ENCODE measurements around the gene NF2. TPM values are rescaled to one million over a fixed set of nuclear protein-coding genes. Genes with fewer than 3 reads are reported as not detected.

Gene NF2
- 10 to 100 TPM; 17.7 to 52.9 (median 33.8) TPM for total RNA-seq

GRCh38 chr22:29603358-29604075 lies at the start of gene NF2:
Gene NF2 (plus strand): TSS chr22:29603633. CDS start chr22:29603999, 366 bp downstream.
- DNase-seq, result peak; percentile 99
- Histone ChIP-seq H3K9me3 (no peaks in the 10 kb centered on the region), H3K27ac (peak within 1 kb of the TSS; percentile 88 to 91), H3K4me1 (no peaks in the 10 kb centered on the region), H3K36me3 (no peaks in the 10 kb centered on the region), H3K4me3 (peak within 1 kb of the TSS; percentile 59 to 90), H3K27me3 (no peaks in the 10 kb centered on the region)
- intact Hi-C loops (cut with DNase I; ENCODE audit: low total_unique reads), result no loop called here
- TF ChIP-seq, protein P1, sequence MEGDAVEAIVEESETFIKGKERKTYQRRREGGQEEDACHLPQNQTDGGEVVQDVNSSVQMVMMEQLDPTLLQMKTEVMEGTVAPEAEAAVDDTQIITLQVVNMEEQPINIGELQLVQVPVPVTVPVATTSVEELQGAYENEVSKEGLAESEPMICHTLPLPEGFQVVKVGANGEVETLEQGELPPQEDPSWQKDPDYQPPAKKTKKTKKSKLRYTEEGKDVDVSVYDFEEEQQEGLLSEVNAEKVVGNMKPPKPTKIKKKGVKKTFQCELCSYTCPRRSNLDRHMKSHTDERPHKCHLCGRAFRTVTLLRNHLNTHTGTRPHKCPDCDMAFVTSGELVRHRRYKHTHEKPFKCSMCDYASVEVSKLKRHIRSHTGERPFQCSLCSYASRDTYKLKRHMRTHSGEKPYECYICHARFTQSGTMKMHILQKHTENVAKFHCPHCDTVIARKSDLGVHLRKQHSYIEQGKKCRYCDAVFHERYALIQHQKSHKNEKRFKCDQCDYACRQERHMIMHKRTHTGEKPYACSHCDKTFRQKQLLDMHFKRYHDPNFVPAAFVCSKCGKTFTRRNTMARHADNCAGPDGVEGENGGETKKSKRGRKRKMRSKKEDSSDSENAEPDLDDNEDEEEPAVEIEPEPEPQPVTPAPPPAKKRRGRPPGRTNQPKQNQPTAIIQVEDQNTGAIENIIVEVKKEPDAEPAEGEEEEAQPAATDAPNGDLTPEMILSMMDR (IDR thresholded peaks at IDR 0.05), result no peak
- TF ChIP-seq POLR2A (IDR thresholded peaks at IDR 0.05), result peak; percentile 65 to 79

- no peak for DNase-seq
- intact Hi-C loops (cut with DNase I; ENCODE audit: low total_unique reads), result no loop called here
- H3K36me3 ChIP-seq, result no peaks in the 10 kb centered on the region
- peak overlapping the region in 1 of 2 donors; percentile 79 for H3K27ac ChIP-seq
- H3K27me3 ChIP-seq, result no peaks in the 10 kb centered on the region
- H3K4me3 ChIP-seq, result no peak overlapping the region
- no peaks in the 10 kb centered on the region for H3K9me3 ChIP-seq
- TF ChIP-seq, protein P1 (IDR thresholded peaks at IDR 0.05), result no peak
- no peak for TF ChIP-seq POLR2A (IDR thresholded peaks at IDR 0.05)
- peaks cover 0 to 6% of the 10 kb centered on the region in 2 donors for H3K4me1 ChIP-seq
Observed at GRCh38 chr22:29555065-29555644, 48.3 kb upstream of the NF2 start.

DNA sequence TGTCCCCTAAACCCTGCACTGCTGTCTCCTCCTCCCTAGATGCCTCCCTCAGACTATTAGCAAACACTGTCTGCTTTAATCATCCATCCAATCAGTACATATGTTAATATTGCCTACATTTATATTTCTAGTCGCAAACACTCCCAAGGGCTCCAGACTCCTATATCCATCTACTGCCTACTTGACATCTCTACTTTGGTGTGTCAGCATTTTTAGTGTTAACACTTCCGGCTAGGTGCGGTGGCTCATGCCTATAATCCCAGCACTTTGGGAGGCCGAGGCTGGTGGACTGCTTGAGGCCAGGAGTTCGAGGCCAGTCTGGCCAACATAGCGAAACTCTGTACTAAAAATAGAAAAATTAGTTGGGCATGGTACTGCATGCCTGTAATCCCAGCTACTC lies 44.4 kb upstream of the NF2 start:
- H3K36me3 ChIP-seq, result no peaks in the 10 kb centered on the region
- H3K27me3 ChIP-seq, result no peaks in the 10 kb centered on the region

GRCh38 chr22:29559853-29560252 lies 43.6 kb upstream of the NF2 start:
- Histone ChIP-seq H3K27ac (no peak overlapping the region), H3K36me3 (no peaks in the 10 kb centered on the region), H3K4me1 (no peaks in the 10 kb centered on the region), H3K27me3 (no peaks in the 10 kb centered on the region), H3K9me3 (no peaks in the 10 kb centered on the region), H3K4me3 (no peak overlapping the region)
- no peak for DNase-seq
- intact Hi-C loops (cut with DNase I; ENCODE audit: low total_unique reads), result no loop called here
- TF ChIP-seq POLR2A (IDR thresholded peaks at IDR 0.05), result no peak
- TF ChIP-seq, protein P1 (IDR thresholded peaks at IDR 0.05), result no peak

More for the DNA sequence above, 44.4 kb upstream of the NF2 start:
- DNase-seq, result no peak
- intact Hi-C loops (cut with DNase I; ENCODE audit: low total_unique reads), result no loop called here
- Histone ChIP-seq H3K27ac (no peak overlapping the region), H3K9me3 (no peaks in the 10 kb centered on the region), H3K4me1 (peaks cover 0 to 6% of the 10 kb centered on the region in 2 donors), H3K4me3 (no peak overlapping the region)
- TF ChIP-seq, protein P1 (IDR thresholded peaks at IDR 0.05), result no peak
- TF ChIP-seq POLR2A (IDR thresholded peaks at IDR 0.05), result no peak
